Fibroblast of skin of back (primary cell): ENCODE measurements around the gene MYOM1. TPM values are rescaled to one million over a fixed set of nuclear protein-coding genes. Genes with fewer than 3 reads are reported as not detected.

Experiments
- DNase-seq: peaks from one replicate; pipeline ENCODE4 v3.0.0-alpha.2; 2013
- polyA plus RNA-seq, 2 experiments: library from polyadenylated mRNA; unstranded; fragments of 120-200 nt; gene quantifications; one replicate each; pipeline ENCODE4 v1.2.1, GENCODE V29; 2013; ENCODE audit not compliant: insufficient read length in 2 of 2

MYOM1 gene
- 6.4 TPM for polyA plus RNA-seq (2013, experiment 1 of 2; ENCODE audit: insufficient read length)
- polyA plus RNA-seq (2013, experiment 2 of 2; ENCODE audit: insufficient read length): 10.9 TPM

- DNase-seq: no peak
Observed at GRCh38 chr18:3219631-3220335, at the start of gene MYOM1. Gene MYOM1 (minus strand): TSS chr18:3219968. CDS start chr18:3215223, 4,745 bp downstream.

GRCh38 chr18:3269241-3269913 is 49.6 kb upstream of the MYOM1 start:
- DNase-seq: peak; percentile 84

- DNase-seq: no peak
Observed at GRCh38 chr18:3268306-3268705, 48.5 kb upstream of the MYOM1 start.

- DNase-seq: no peak
Observed at GRCh38 chr18:3266062-3266608, 46.4 kb upstream of the MYOM1 start.

GRCh38 chr18:3265564-3266033 is 45.8 kb upstream of the MYOM1 start:
- DNase-seq: peak; percentile 73

- no peak for DNase-seq
Observed at GRCh38 chr18:3264362-3264761, 44.6 kb upstream of the MYOM1 start.

GRCh38 chr18:3263132-3263700 is 43.4 kb upstream of the MYOM1 start:
- no peak for DNase-seq

- DNase-seq: peak; percentile 43
Observed at GRCh38 chr18:3262234-3263131, 42.7 kb upstream of the MYOM1 start.

- peak; percentile 85 for DNase-seq
Observed at GRCh38 chr18:3261373-3262233, 41.8 kb upstream of the MYOM1 start, which contains the start of gene MYL12B. Gene MYL12B (plus strand): TSS chr18:3262133. CDS start chr18:3272899, 10,766 bp downstream.

GRCh38 chr18:3260995-3261372 is 41.2 kb upstream of the MYOM1 start:
- DNase-seq: no peak

GRCh38 chr18:3257627-3258120 is 37.9 kb upstream of the MYOM1 start:
- DNase-seq: no peak

GRCh38 chr18:3256693-3257626 is 37.2 kb upstream of the MYOM1 start:
- peak; percentile 85 for DNase-seq

- no peak for DNase-seq
Observed at GRCh38 chr18:3255611-3256165, 35.9 kb upstream of the MYOM1 start.

GRCh38 chr18:3254725-3255124 is 35.0 kb upstream of the MYOM1 start:
- DNase-seq: no peak

- DNase-seq: no peak
Observed at GRCh38 chr18:3252843-3253242, 33.1 kb upstream of the MYOM1 start.

- DNase-seq: peak; percentile 86
Observed at GRCh38 chr18:3251963-3252277, 32.2 kb upstream of the MYOM1 start.

GRCh38 chr18:3251249-3251962 is 31.6 kb upstream of the MYOM1 start:
- peak; percentile 53 for DNase-seq

GRCh38 chr18:3250237-3251107 is 30.7 kb upstream of the MYOM1 start:
- peak; percentile 93 for DNase-seq
